Measurements from ENCODE around the gene CLEC2A.

Gene CLEC2A

GRCh38 chr12:9940375-9940774 is 8.2 kb upstream of the CLEC2A start:
- 13% methylated on average over 2 of the region's 2 CpGs for WGBS
- Histone ChIP-seq H2AFZ (ENCODE audit: low read depth, low read length) (no peak overlapping the region), H3K36me3 (ENCODE audit: control insufficient read depth in 1 of 2, insufficient read depth in 2 of 2, low read depth in 1 of 2, low read length in 2 of 2) (no peaks in the 10 kb centered on the region)

GRCh38 chr12:9936591-9936990 is 4.4 kb upstream of the CLEC2A start:
- Histone ChIP-seq H3K36me3 (ENCODE audit: control insufficient read depth in 1 of 2, insufficient read depth in 2 of 2, low read depth in 1 of 2, low read length in 2 of 2) (no peaks in the 10 kb centered on the region), H2BK12ac (ENCODE audit: low read length in 2 of 2) (no peak overlapping the region), H3K4ac (ENCODE audit: low read depth in 1 of 2, low read length in 2 of 2) (no peak overlapping the region), H3K18ac (ENCODE audit: low read depth in 1 of 2, low read length in 2 of 2) (peak overlapping the region in 1 of 2 experiments; percentile 24), H4K8ac (ENCODE audit: low read length) (no peak overlapping the region), H2BK5ac (ENCODE audit: low read depth, low read length, poor library complexity, severe bottlenecking) (no peak overlapping the region), H3K4me1 (ENCODE audit: control insufficient read depth, insufficient read depth, low read depth, low read length) (no peaks in the 10 kb centered on the region), H3K9ac (ENCODE audit: low read length) (no peak overlapping the region), H3K9me3 (ENCODE audit: control insufficient read depth, low read length) (no peaks in the 10 kb centered on the region), H2BK120ac (ENCODE audit: low read depth, low read length) (no peak overlapping the region), H3K14ac (ENCODE audit: low read length in 2 of 2) (no peak overlapping the region), H2AK5ac (ENCODE audit: low read length, severe bottlenecking) (no peak overlapping the region), H2BK15ac (ENCODE audit: low read depth, poor library complexity, severe bottlenecking) (no peak overlapping the region), H3K4me3 (ENCODE audit: insufficient read depth in 1 of 2, low read depth in 1 of 2, low read length in 2 of 2) (no peak overlapping the region), H3K4me2 (ENCODE audit: low read length, poor library complexity, severe bottlenecking) (no peak overlapping the region), H3K23ac (ENCODE audit: low read length in 2 of 2) (no peak overlapping the region), H3K27me3 (ENCODE audit: control insufficient read depth in 1 of 2, insufficient read depth in 1 of 2, low read length in 2 of 2) (no peaks in the 10 kb centered on the region), H4K91ac (ENCODE audit: low read length) (no peak overlapping the region), H3K27ac (ENCODE audit: low read length, poor library complexity, severe bottlenecking) (no peak overlapping the region), H3K79me1 (replicated peaks; ENCODE audit: low read length, poor library complexity, severe bottlenecking) (no peaks in the 10 kb centered on the region), H2AFZ (ENCODE audit: low read depth, low read length) (no peak overlapping the region)
- WGBS, result 65% methylated on average over 10 of the region's 10 CpGs
- DNase-seq, result peak; percentile 61

More at GRCh38 chr12:9940375-9940774, 8.2 kb upstream of the CLEC2A start:
- Histone ChIP-seq H3K14ac (ENCODE audit: low read length in 2 of 2) (no peak overlapping the region), H4K8ac (ENCODE audit: low read length) (no peak overlapping the region), H2BK120ac (ENCODE audit: low read depth, low read length) (no peak overlapping the region), H3K9me3 (ENCODE audit: control insufficient read depth, low read length) (no peaks in the 10 kb centered on the region), H3K27ac (ENCODE audit: low read length, poor library complexity, severe bottlenecking) (no peak overlapping the region), H2BK12ac (ENCODE audit: low read length in 2 of 2) (no peak overlapping the region), H3K4me2 (ENCODE audit: low read length, poor library complexity, severe bottlenecking) (no peak overlapping the region), H3K79me1 (replicated peaks; ENCODE audit: low read length, poor library complexity, severe bottlenecking) (no peaks in the 10 kb centered on the region), H3K18ac (ENCODE audit: low read depth in 1 of 2, low read length in 2 of 2) (no peak overlapping the region), H3K27me3 (ENCODE audit: control insufficient read depth in 1 of 2, insufficient read depth in 1 of 2, low read length in 2 of 2) (peaks cover 8 to 13% of the 10 kb centered on the region in 2 experiments), H2BK5ac (ENCODE audit: low read depth, low read length, poor library complexity, severe bottlenecking) (no peak overlapping the region), H2BK15ac (ENCODE audit: low read depth, poor library complexity, severe bottlenecking) (no peak overlapping the region), H3K4me3 (ENCODE audit: insufficient read depth in 1 of 2, low read depth in 1 of 2, low read length in 2 of 2) (no peak overlapping the region), H3K9ac (ENCODE audit: low read length) (no peak overlapping the region), H3K4me1 (ENCODE audit: control insufficient read depth, insufficient read depth, low read depth, low read length) (no peaks in the 10 kb centered on the region), H2AK5ac (ENCODE audit: low read length, severe bottlenecking) (no peak overlapping the region), H3K23ac (ENCODE audit: low read length in 2 of 2) (no peak overlapping the region), H3K4ac (ENCODE audit: low read depth in 1 of 2, low read length in 2 of 2) (no peak overlapping the region), H4K91ac (ENCODE audit: low read length) (no peak overlapping the region)
- peak; percentile 22 for DNase-seq

- WGBS, result 80% methylated on average over 2 of the region's 2 CpGs
Observed at GRCh38 chr12:9935026-9935425, 2.9 kb upstream of the CLEC2A start.

GRCh38 chr12:9933958-9934357 is 1.8 kb upstream of the CLEC2A start:
- H4K91ac ChIP-seq (ENCODE audit: low read length), result no peak overlapping the region

More at GRCh38 chr12:9935026-9935425, 2.9 kb upstream of the CLEC2A start:
- Histone ChIP-seq H3K4ac (ENCODE audit: low read depth in 1 of 2, low read length in 2 of 2) (no peak overlapping the region), H3K4me3 (ENCODE audit: insufficient read depth in 1 of 2, low read depth in 1 of 2, low read length in 2 of 2) (no peak overlapping the region), H2AFZ (ENCODE audit: low read depth, low read length) (no peak overlapping the region), H3K23ac (ENCODE audit: low read length in 2 of 2) (no peak overlapping the region), H2BK120ac (ENCODE audit: low read depth, low read length) (no peak overlapping the region), H2BK15ac (ENCODE audit: low read depth, poor library complexity, severe bottlenecking) (no peak overlapping the region), H2BK5ac (ENCODE audit: low read depth, low read length, poor library complexity, severe bottlenecking) (no peak overlapping the region), H4K91ac (ENCODE audit: low read length) (no peak overlapping the region), H3K27ac (ENCODE audit: low read length, poor library complexity, severe bottlenecking) (no peak overlapping the region), H3K9me3 (ENCODE audit: control insufficient read depth, low read length) (no peaks in the 10 kb centered on the region), H3K9ac (ENCODE audit: low read length) (no peak overlapping the region), H3K36me3 (ENCODE audit: control insufficient read depth in 1 of 2, insufficient read depth in 2 of 2, low read depth in 1 of 2, low read length in 2 of 2) (no peaks in the 10 kb centered on the region), H3K4me2 (ENCODE audit: low read length, poor library complexity, severe bottlenecking) (no peak overlapping the region), H2BK12ac (ENCODE audit: low read length in 2 of 2) (no peak overlapping the region), H3K79me1 (replicated peaks; ENCODE audit: low read length, poor library complexity, severe bottlenecking) (no peaks in the 10 kb centered on the region), H3K4me1 (ENCODE audit: control insufficient read depth, insufficient read depth, low read depth, low read length) (no peaks in the 10 kb centered on the region), H2AK5ac (ENCODE audit: low read length, severe bottlenecking) (no peak overlapping the region), H3K18ac (ENCODE audit: low read depth in 1 of 2, low read length in 2 of 2) (no peak overlapping the region), H3K14ac (ENCODE audit: low read length in 2 of 2) (no peak overlapping the region), H4K8ac (ENCODE audit: low read length) (no peak overlapping the region), H3K27me3 (ENCODE audit: control insufficient read depth in 1 of 2, insufficient read depth in 1 of 2, low read length in 2 of 2) (no peaks in the 10 kb centered on the region)
- no peak for DNase-seq

More at GRCh38 chr12:9933958-9934357, 1.8 kb upstream of the CLEC2A start:
- WGBS, result 100% methylated on average over 2 of the region's 2 CpGs
- Histone ChIP-seq H2BK5ac (ENCODE audit: low read depth, low read length, poor library complexity, severe bottlenecking) (no peak overlapping the region), H3K9me3 (ENCODE audit: control insufficient read depth, low read length) (no peaks in the 10 kb centered on the region), H3K23ac (ENCODE audit: low read length in 2 of 2) (no peak overlapping the region), H3K14ac (ENCODE audit: low read length in 2 of 2) (no peak overlapping the region), H3K9ac (ENCODE audit: low read length) (no peak overlapping the region), H2AK5ac (ENCODE audit: low read length, severe bottlenecking) (no peak overlapping the region), H2BK15ac (ENCODE audit: low read depth, poor library complexity, severe bottlenecking) (no peak overlapping the region), H2BK12ac (ENCODE audit: low read length in 2 of 2) (no peak overlapping the region), H2BK120ac (ENCODE audit: low read depth, low read length) (no peak overlapping the region), H3K27ac (ENCODE audit: low read length, poor library complexity, severe bottlenecking) (no peak overlapping the region), H3K18ac (ENCODE audit: low read depth in 1 of 2, low read length in 2 of 2) (no peak overlapping the region), H3K4me1 (ENCODE audit: control insufficient read depth, insufficient read depth, low read depth, low read length) (no peaks in the 10 kb centered on the region), H3K4ac (ENCODE audit: low read depth in 1 of 2, low read length in 2 of 2) (no peak overlapping the region), H4K8ac (ENCODE audit: low read length) (no peak overlapping the region), H3K79me1 (replicated peaks; ENCODE audit: low read length, poor library complexity, severe bottlenecking) (no peaks in the 10 kb centered on the region), H3K27me3 (ENCODE audit: control insufficient read depth in 1 of 2, insufficient read depth in 1 of 2, low read length in 2 of 2) (no peaks in the 10 kb centered on the region), H3K36me3 (ENCODE audit: control insufficient read depth in 1 of 2, insufficient read depth in 2 of 2, low read depth in 1 of 2, low read length in 2 of 2) (no peaks in the 10 kb centered on the region), H2AFZ (ENCODE audit: low read depth, low read length) (no peak overlapping the region), H3K4me2 (ENCODE audit: low read length, poor library complexity, severe bottlenecking) (no peak overlapping the region), H3K4me3 (ENCODE audit: insufficient read depth in 1 of 2, low read depth in 1 of 2, low read length in 2 of 2) (no peak overlapping the region)
- no peak for DNase-seq
